ENCODE results near the gene OR2T34. TPM values are rescaled to one million over a fixed set of nuclear protein-coding genes. Genes with fewer than 3 reads are reported as not detected.
"Not testable (repeated sequence)": the region's sequence is repeated elsewhere in the genome, so short reads cannot be mapped to it uniquely, and the experiment has no call there.

OR2T34 gene
- total RNA-seq, 1 donor from 2014 or later = not detected

GRCh38 chr1:248565530-248566373 is 8.8 kb downstream of the OR2T34 start:
- DNase-seq (ENCODE audit: low spot score); intact Hi-C loops (cut with DNase I): not testable (repeated sequence)

- intact Hi-C loops (cut with DNase I); DNase-seq (ENCODE audit: low spot score): not testable (repeated sequence)
Observed at GRCh38 chr1:248562672-248563071, 11.9 kb downstream of the OR2T34 start, which contains the start of gene OR2T29. TSS of gene OR2T29 (minus strand) at chr1:248562772. CDS start at chr1:248559491, 3,281 bp downstream.

GRCh38 chr1:248551027-248551426 is 23.5 kb downstream of the OR2T34 start:
- DNase-seq (ENCODE audit: low spot score); intact Hi-C loops (cut with DNase I): not testable (repeated sequence)

DNA sequence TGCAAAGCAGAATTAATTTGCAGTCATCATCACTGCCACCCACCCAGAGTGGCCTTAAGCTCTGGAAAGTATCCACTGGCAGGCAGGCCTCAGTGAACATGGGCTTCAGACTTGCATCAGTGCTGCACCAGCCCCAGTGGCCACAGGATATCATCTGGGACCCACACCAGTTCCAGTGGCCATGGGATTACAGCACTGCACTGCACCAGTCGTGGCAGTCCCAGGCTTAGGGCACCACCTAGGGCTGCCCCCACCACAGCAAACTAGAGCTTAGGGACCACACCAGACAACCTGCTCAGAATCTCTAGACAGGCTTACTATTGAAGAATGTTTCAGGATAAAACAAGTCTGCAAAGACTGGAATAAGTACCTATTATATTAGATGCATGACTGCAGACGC is 27.2 kb downstream of the OR2T34 start:
- intact Hi-C loops (cut with DNase I); DNase-seq (ENCODE audit: low spot score): not testable (repeated sequence)

DNA sequence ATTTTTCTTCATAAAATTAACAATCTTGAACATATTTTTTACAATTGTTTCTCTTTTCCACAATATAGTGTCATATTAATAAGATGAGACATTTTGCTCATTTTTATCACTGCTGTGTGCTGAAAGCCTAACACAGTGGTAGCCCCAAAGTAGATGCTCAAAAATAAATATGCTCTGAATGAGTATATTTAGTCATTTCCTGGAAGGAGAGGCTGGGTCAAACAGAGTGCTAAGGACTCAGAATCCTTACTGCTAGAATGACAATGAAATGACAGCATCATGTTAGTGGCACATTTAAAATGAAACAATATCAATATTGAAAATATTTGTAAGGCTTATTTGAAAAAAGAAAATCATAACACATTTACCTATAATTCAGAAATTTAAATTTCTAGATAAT is 37.1 kb downstream of the OR2T34 start:
- intact Hi-C loops (cut with DNase I); DNase-seq (ENCODE audit: low spot score): not testable (repeated sequence)

Other genes with a start within 250 kb of the OR2T34 start
- not detected for gene OR14C36, start 226.0 kb downstream of the OR2T34 start, total RNA-seq
- gene OR2T4, start 213.1 kb downstream of the OR2T34 start, total RNA-seq = not detected
- not detected for gene OR2T6, start 199.0 kb downstream of the OR2T34 start, total RNA-seq
- gene OR2T1, start 171.7 kb downstream of the OR2T34 start, total RNA-seq = not detected
- gene OR2T2, start 129.1 kb downstream of the OR2T34 start, total RNA-seq = not detected
- not detected for gene OR2T3, start 101.4 kb downstream of the OR2T34 start, total RNA-seq
- gene OR2T5, start 86.2 kb downstream of the OR2T34 start, total RNA-seq = not detected
- not detected for gene OR2G6, start 66.7 kb downstream of the OR2T34 start, total RNA-seq
- not detected for gene OR2T29, start 12.0 kb downstream of the OR2T34 start, total RNA-seq
- not detected for gene OR2T10, start 22.9 kb upstream of the OR2T34 start, total RNA-seq
- not detected for gene OR2T11, start 60.3 kb upstream of the OR2T34 start, total RNA-seq
- not detected for gene OR2T35, start 70.5 kb upstream of the OR2T34 start, total RNA-seq
- gene OR2T27, start 80.8 kb upstream of the OR2T34 start, total RNA-seq = not detected
- not detected for gene OR14I1, start 128.0 kb upstream of the OR2T34 start, total RNA-seq
- gene LYPD8, start 181.0 kb upstream of the OR2T34 start, total RNA-seq = not detected

Measured in cardiac septum (tissue), 1 donor.